HepG2 (cell line): ENCODE measurements around the gene HMG20B. TPM values are rescaled to one million over a fixed set of nuclear protein-coding genes. Genes with fewer than 3 reads are reported as not detected.

Experiments
- BHLHE40 ChIP-seq: IDR thresholded peaks from 2 replicates; pipeline ENCODE4 v1.6.1; 2011; ENCODE audit warnings: low read length, improper control_type of control experiment
- CBX5 ChIP-seq: sonication (generic); formaldehyde crosslinking; IDR thresholded peaks from 2 replicates; pipeline ENCODE4 v1.4.0; 2020; ENCODE audit warnings: missing genetic modification reagents, borderline replicate concordance
- FOXO1 ChIP-seq: sonication (generic); formaldehyde crosslinking; IDR thresholded peaks from 2 replicates; pipeline ENCODE4 v1.4.0; 2020; ENCODE audit warnings: missing genetic modification reagents
- ISL2 ChIP-seq: sonication (generic); formaldehyde crosslinking; IDR thresholded peaks from 2 replicates; pipeline ENCODE4 v1.5.0; 2020; ENCODE audit warnings: missing genetic modification reagents
- KLF15 ChIP-seq: sonication (generic); formaldehyde crosslinking; IDR thresholded peaks from 2 replicates; pipeline ENCODE4 v1.8.1; 2023; ENCODE audit warnings: borderline replicate concordance, mild to moderate bottlenecking, inconsistent platforms, missing genetic modification reagents, mixed read lengths
- MTA3 ChIP-seq: sonication (generic); formaldehyde crosslinking; IDR thresholded peaks from 2 replicates; pipeline ENCODE4 v1.4.0; 2020; ENCODE audit warnings: missing genetic modification reagents
- NFYB ChIP-seq: sonication (generic); formaldehyde crosslinking; IDR thresholded peaks from 2 replicates; pipeline ENCODE4 v1.4.0; 2020; ENCODE audit warnings: missing genetic modification reagents
- NR3C1 ChIP-seq: sonication (generic); formaldehyde crosslinking; IDR thresholded peaks from 2 replicates; pipeline ENCODE4 v1.4.0; 2020; ENCODE audit warnings: missing genetic modification reagents
- SNRNP70 ChIP-seq: fragments of 200-400 bp; formaldehyde crosslinking; IDR thresholded peaks from 2 replicates; pipeline ENCODE4 v1.6.1; 2017; ENCODE audit warnings: mild to moderate bottlenecking, low read depth, low read length, moderate library complexity
- SRY ChIP-seq: sonication (generic); formaldehyde crosslinking; IDR thresholded peaks from 2 replicates; pipeline ENCODE4 v1.8.0; 2022; ENCODE audit warnings: mild to moderate bottlenecking, missing genetic modification reagents
- U2AF1 ChIP-seq: fragments of 200-400 bp; formaldehyde crosslinking; optimal IDR thresholded peaks from 2 replicates; pipeline ENCODE3; 2017; ENCODE audit warnings: mild to moderate bottlenecking, low read depth, low read length
- ZNF160 ChIP-seq: sonication (generic); formaldehyde crosslinking; IDR thresholded peaks from 2 replicates; pipeline ENCODE4 v1.8.0; 2022; ENCODE audit warnings: mild to moderate bottlenecking, inconsistent platforms, missing genetic modification reagents
- ZNF777 ChIP-seq: sonication (generic); formaldehyde crosslinking; IDR thresholded peaks from 2 replicates; pipeline ENCODE4 v1.4.0; 2020; ENCODE audit warnings: missing genetic modification reagents
- ZZZ3 ChIP-seq: sonication (generic); formaldehyde crosslinking; IDR thresholded peaks from 2 replicates; pipeline ENCODE4 v1.4.0; 2020; ENCODE audit warnings: missing genetic modification reagents, mild to moderate bottlenecking, borderline replicate concordance
- polyA plus RNA-seq, 8 experiments: library from polyadenylated mRNA; depleted of rRNA in 3 of 8; stranded (reverse) in 7 of 8; unstranded in 1 of 8; fragments of >200 nt; fragmentation: Illumina TruSeq in 4 of 8; extraction: Trizol in 4 of 8; gene quantifications; 2 replicates each; pipeline versions ENCODE4 v1.2.1 to v1.2.3, GENCODE V29; 2011 to 2016; ENCODE audit warnings: low read depth in 4 of 8, missing spikeins in 1 of 8, mixed read lengths in 1 of 8; ENCODE audit not compliant: insufficient read depth in 1 of 8
- total RNA-seq, 5 experiments: library from RNA; depleted of rRNA; stranded (reverse); fragments of >200 nt; fragmentation: Illumina TruSeq; extraction: Trizol; gene quantifications; 2 replicates each; pipeline ENCODE4 v1.2.3, GENCODE V29; 2016; ENCODE audit warnings: low read depth in 1 of 5
- TF ChIP-seq, protein P1 (sequence below): sonication (generic); formaldehyde crosslinking; IDR thresholded peaks from 2 replicates; pipeline ENCODE4 v1.9.0; 2022; ENCODE audit warnings: missing genetic modification reagents, mild to moderate bottlenecking, borderline replicate concordance
- TF ChIP-seq, protein P2 (sequence below): sonication (generic); formaldehyde crosslinking; conservative IDR thresholded peaks from 2 replicates; pipeline ENCODE4 v1.8.0; 2022; ENCODE audit warnings: mild to moderate bottlenecking, moderate library complexity, missing genetic modification reagents
- TF ChIP-seq, protein P3 (sequence below): sonication (generic); formaldehyde crosslinking; IDR thresholded peaks from 2 replicates; pipeline ENCODE4 v1.5.0; 2020; ENCODE audit warnings: missing genetic modification reagents
- TF ChIP-seq, protein P4 (sequence below): sonication (generic); formaldehyde crosslinking; IDR thresholded peaks from 2 replicates; pipeline ENCODE4 v1.4.0; 2020; ENCODE audit warnings: missing genetic modification reagents
- TF ChIP-seq, protein P5 (sequence below): sonication (generic); formaldehyde crosslinking; IDR thresholded peaks from 2 replicates; pipeline ENCODE4 v1.5.0; 2020; ENCODE audit warnings: mild to moderate bottlenecking, missing genetic modification reagents, moderate library complexity

Gene HMG20B
- total and polyA plus RNA-seq, 2 of the 13 experiments (the other 11 are each of a cell fraction or from before 2014, with no cell fraction given): 23.9 to 29.2 TPM

DNA sequence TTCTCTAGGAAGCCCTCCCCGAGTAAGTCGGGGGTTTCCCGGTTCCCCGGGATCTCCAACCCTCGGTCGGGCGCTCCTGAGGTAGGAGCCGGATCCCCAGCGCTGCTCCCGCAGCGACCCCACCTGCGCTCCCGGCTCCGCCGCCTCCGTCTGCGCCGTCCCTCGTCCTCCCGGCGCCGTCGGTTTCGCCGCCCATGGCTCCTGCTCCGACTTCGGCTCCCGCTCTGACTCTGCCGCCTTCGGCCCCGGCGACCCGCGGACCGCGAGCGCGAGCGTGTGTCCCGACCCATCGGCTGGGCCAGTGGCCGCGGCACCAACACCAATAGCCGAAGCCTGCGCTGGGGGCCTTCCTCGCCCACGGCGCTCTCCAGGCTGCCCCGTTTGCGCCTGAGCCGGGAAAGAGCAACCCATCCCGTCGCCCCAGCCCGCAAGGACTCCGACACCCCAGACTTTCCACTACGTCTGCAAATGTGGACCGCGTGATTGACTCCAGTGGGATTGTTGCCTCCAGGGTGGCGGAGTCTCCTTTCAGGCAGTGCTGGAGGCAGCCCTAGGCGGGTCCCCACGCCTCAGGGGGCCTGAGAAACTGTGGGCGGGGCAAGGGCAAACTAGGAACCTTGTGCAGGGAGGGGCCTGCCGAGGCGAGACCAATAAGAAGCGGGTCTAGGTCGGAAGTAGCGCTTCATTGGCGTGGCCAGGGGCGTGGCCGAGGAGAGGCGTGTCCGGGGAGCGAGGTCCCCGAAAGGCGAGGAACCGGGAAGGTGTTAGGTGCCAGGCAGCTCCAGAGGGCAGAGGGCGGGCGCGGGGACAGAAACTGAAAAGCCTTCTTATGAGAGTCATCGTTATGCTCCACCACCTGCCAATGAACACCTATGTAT lies 54.0 kb downstream of the HMG20B start, which contains the start of gene CACTIN (continued):
- TF ChIP-seq, protein P1, sequence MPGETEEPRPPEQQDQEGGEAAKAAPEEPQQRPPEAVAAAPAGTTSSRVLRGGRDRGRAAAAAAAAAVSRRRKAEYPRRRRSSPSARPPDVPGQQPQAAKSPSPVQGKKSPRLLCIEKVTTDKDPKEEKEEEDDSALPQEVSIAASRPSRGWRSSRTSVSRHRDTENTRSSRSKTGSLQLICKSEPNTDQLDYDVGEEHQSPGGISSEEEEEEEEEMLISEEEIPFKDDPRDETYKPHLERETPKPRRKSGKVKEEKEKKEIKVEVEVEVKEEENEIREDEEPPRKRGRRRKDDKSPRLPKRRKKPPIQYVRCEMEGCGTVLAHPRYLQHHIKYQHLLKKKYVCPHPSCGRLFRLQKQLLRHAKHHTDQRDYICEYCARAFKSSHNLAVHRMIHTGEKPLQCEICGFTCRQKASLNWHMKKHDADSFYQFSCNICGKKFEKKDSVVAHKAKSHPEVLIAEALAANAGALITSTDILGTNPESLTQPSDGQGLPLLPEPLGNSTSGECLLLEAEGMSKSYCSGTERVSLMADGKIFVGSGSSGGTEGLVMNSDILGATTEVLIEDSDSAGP (CRISPR knock-in tag): peak; percentile 95
- TF ChIP-seq NFYB (CRISPR knock-in tag) (peak; percentile 84), U2AF1 (no peak), KLF15 (CRISPR knock-in tag) (no peak), ZNF777 (no peak), CBX5 (peak; percentile 87; the same call in 1 of the 2 replicates), BHLHE40 (no peak), SNRNP70 (no peak), ZZZ3 (CRISPR knock-in tag) (peak; percentile 89), ISL2 (CRISPR knock-in tag) (peak; percentile 46; the same call in 1 of the 2 replicates), SRY (CRISPR knock-in tag) (peak; percentile 85), NR3C1 (no peak), MTA3 (CRISPR knock-in tag) (no peak), ZNF160 (CRISPR knock-in tag) (peak; percentile 68; the same call in 1 of the 2 replicates), FOXO1 (CRISPR knock-in tag) (peak; percentile 67; the same call in 1 of the 2 replicates)
- TF ChIP-seq, protein P2, sequence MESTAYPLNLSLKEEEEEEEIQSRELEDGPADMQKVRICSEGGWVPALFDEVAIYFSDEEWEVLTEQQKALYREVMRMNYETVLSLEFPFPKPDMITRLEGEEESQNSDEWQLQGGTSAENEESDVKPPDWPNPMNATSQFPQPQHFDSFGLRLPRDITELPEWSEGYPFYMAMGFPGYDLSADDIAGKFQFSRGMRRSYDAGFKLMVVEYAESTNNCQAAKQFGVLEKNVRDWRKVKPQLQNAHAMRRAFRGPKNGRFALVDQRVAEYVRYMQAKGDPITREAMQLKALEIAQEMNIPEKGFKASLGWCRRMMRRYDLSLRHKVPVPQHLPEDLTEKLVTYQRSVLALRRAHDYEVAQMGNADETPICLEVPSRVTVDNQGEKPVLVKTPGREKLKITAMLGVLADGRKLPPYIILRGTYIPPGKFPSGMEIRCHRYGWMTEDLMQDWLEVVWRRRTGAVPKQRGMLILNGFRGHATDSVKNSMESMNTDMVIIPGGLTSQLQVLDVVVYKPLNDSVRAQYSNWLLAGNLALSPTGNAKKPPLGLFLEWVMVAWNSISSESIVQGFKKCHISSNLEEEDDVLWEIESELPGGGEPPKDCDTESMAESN (CRISPR knock-in tag): peak; percentile 79
- TF ChIP-seq, protein P3, sequence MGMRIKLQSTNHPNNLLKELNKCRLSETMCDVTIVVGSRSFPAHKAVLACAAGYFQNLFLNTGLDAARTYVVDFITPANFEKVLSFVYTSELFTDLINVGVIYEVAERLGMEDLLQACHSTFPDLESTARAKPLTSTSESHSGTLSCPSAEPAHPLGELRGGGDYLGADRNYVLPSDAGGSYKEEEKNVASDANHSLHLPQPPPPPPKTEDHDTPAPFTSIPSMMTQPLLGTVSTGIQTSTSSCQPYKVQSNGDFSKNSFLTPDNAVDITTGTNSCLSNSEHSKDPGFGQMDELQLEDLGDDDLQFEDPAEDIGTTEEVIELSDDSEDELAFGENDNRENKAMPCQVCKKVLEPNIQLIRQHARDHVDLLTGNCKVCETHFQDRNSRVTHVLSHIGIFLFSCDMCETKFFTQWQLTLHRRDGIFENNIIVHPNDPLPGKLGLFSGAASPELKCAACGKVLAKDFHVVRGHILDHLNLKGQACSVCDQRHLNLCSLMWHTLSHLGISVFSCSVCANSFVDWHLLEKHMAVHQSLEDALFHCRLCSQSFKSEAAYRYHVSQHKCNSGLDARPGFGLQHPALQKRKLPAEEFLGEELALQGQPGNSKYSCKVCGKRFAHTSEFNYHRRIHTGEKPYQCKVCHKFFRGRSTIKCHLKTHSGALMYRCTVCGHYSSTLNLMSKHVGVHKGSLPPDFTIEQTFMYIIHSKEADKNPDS (CRISPR knock-in tag): no peak
- TF ChIP-seq, protein P4, sequence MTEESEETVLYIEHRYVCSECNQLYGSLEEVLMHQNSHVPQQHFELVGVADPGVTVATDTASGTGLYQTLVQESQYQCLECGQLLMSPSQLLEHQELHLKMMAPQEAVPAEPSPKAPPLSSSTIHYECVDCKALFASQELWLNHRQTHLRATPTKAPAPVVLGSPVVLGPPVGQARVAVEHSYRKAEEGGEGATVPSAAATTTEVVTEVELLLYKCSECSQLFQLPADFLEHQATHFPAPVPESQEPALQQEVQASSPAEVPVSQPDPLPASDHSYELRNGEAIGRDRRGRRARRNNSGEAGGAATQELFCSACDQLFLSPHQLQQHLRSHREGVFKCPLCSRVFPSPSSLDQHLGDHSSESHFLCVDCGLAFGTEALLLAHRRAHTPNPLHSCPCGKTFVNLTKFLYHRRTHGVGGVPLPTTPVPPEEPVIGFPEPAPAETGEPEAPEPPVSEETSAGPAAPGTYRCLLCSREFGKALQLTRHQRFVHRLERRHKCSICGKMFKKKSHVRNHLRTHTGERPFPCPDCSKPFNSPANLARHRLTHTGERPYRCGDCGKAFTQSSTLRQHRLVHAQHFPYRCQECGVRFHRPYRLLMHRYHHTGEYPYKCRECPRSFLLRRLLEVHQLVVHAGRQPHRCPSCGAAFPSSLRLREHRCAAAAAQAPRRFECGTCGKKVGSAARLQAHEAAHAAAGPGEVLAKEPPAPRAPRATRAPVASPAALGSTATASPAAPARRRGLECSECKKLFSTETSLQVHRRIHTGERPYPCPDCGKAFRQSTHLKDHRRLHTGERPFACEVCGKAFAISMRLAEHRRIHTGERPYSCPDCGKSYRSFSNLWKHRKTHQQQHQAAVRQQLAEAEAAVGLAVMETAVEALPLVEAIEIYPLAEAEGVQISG (CRISPR knock-in tag): peak; percentile 65
- TF ChIP-seq, protein P5, sequence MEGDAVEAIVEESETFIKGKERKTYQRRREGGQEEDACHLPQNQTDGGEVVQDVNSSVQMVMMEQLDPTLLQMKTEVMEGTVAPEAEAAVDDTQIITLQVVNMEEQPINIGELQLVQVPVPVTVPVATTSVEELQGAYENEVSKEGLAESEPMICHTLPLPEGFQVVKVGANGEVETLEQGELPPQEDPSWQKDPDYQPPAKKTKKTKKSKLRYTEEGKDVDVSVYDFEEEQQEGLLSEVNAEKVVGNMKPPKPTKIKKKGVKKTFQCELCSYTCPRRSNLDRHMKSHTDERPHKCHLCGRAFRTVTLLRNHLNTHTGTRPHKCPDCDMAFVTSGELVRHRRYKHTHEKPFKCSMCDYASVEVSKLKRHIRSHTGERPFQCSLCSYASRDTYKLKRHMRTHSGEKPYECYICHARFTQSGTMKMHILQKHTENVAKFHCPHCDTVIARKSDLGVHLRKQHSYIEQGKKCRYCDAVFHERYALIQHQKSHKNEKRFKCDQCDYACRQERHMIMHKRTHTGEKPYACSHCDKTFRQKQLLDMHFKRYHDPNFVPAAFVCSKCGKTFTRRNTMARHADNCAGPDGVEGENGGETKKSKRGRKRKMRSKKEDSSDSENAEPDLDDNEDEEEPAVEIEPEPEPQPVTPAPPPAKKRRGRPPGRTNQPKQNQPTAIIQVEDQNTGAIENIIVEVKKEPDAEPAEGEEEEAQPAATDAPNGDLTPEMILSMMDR (CRISPR knock-in tag): 0 out of 2 replicates have a peak, but pooled peaks have one; percentile 25
